CD4-positive, CD25-positive, alpha-beta regulatory T cell (primary cell): ENCODE measurements around the gene INMT. TPM values are rescaled to one million over a fixed set of nuclear protein-coding genes. Genes with fewer than 3 reads are reported as not detected.

Experiments
- ATAC-seq, 2 donors: fragments of 150-1000 bp; cut with Tn5 transposase; one replicate each; pipeline ENCODE4 v1.10.0; 2021; ENCODE audit warnings: low read depth in 2 of 2, moderate number of reproducible peaks in 2 of 2, moderate library complexity in 1 of 2
- DNase-seq, 3 donors: peaks; one replicate each; pipeline versions ENCODE4 v3.0.0 to v3.0.0-alpha.2; 2012 to 2022; ENCODE audit warnings: mixed read lengths in 1 of 3
- H3K27ac ChIP-seq: one replicate; pipeline ENCODE4 v1.7.0; 2013; ENCODE audit warnings: mild to moderate bottlenecking, low read length; ENCODE audit not compliant: insufficient read depth, poor library complexity, severe bottlenecking
- H3K27me3 ChIP-seq: one replicate; pipeline ENCODE4 v1.7.0; 2013; ENCODE audit warnings: low read length; ENCODE audit not compliant: control insufficient read depth, insufficient read depth
- H3K36me3 ChIP-seq: one replicate; pipeline ENCODE4 v1.7.0; 2013; ENCODE audit warnings: mild to moderate bottlenecking, low read length, moderate library complexity; ENCODE audit not compliant: control insufficient read depth, insufficient read depth
- H3K4me1 ChIP-seq: 2 replicates; pipeline ENCODE4 v1.7.0; 2013; ENCODE audit warnings: mild to moderate bottlenecking, low read length; ENCODE audit not compliant: insufficient read depth, control insufficient read depth, poor library complexity, severe bottlenecking
- H3K4me3 ChIP-seq: one replicate; pipeline ENCODE4 v1.7.0; 2013; ENCODE audit warnings: low read depth, mild to moderate bottlenecking, low read length, moderate library complexity
- H3K9me3 ChIP-seq, 2 experiments: 1 replicate in 1 of 2; 2 replicates in 1 of 2; pipeline ENCODE4 v1.7.0; 2013; ENCODE audit warnings: low read length in 2 of 2, mild to moderate bottlenecking in 1 of 2, moderate library complexity in 1 of 2; ENCODE audit not compliant: control insufficient read depth in 2 of 2
- H3K27ac Mint-ChIP-seq, 3 donors: one replicate each; pipeline ENCODE4 v1.8.0; 2020 to 2022; ENCODE audit warnings: mild to moderate bottlenecking in 3 of 3, mixed read lengths in 3 of 3, moderate library complexity in 2 of 3
- H3K27me3 Mint-ChIP-seq: one replicate; pipeline ENCODE4 v1.8.0; 2022; ENCODE audit warnings: mild to moderate bottlenecking, mixed read lengths
- H3K36me3 Mint-ChIP-seq: one replicate; pipeline ENCODE4 v1.8.0; 2020; ENCODE audit warnings: mixed read lengths
- H3K4me1 Mint-ChIP-seq, 4 donors: one replicate each; pipeline ENCODE4 v1.8.0; 2020 to 2022; ENCODE audit warnings: mixed read lengths in 4 of 4, mild to moderate bottlenecking in 1 of 4
- H3K4me3 Mint-ChIP-seq, 4 donors: one replicate each; pipeline ENCODE4 v1.8.0; 2020 to 2022; ENCODE audit warnings: mild to moderate bottlenecking in 4 of 4, mixed read lengths in 4 of 4, moderate library complexity in 3 of 4
- H3K9me3 Mint-ChIP-seq, 7 donors: one replicate each; pipeline ENCODE4 v1.8.0; 2020 to 2022; ENCODE audit warnings: mixed read lengths in 7 of 7, mild to moderate bottlenecking in 3 of 7, moderate library complexity in 2 of 7
- polyA plus RNA-seq, 4 donors: library from polyadenylated mRNA; unstranded; fragments of 300-500 nt; fragmentation: Illumina TruSeq; gene quantifications; one replicate each; pipeline ENCODE4 v1.2.3, GENCODE V29; 2021
- total RNA-seq: library from RNA; stranded (reverse); gene quantifications from one replicate; pipeline ENCODE4 v1.2.3, GENCODE V29; 2022

Gene INMT
- total and polyA plus RNA-seq, 5 donors from 2014 or later, result 0.14 to 0.16 TPM; not detected in 3

DNA sequence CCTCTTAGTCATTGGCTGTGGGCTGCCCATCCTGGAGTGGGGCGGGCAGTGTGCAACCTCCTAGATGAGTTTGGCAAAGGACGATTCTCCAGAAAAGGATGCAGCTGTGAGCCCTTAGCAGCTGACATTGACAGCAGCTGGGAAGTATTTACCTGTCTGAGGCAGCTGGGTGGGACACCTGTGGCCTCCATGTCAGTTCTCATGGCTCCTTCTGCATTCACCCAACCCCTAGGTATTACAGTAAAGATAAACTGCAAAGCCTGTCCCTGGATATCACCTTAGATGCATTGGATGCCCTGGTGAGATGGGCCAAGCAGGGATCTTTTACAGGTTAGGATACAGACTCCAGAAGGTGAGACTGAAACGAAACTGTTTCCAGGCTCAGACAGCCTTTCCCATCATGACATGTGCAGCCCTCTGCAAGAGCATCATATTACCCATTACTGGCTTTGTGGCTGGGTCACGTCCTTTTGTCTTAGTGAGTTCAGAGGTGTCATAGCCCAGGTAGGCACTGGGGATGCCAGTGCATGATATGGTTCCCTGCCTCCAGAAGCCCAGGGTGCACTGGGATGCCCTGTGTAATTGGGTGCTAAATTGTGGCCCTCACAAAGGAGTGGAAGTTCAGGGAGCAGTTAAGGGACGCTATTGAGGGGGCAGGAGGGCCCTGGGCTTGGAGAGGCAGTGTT is 48.2 kb downstream of the INMT start:
- Mint-ChIP-seq H3K4me1 (peaks cover 0 to 13% (median 5%) of the 10 kb centered on the region in 4 donors), H3K27ac (no peak overlapping the region), H3K4me3 (no peak overlapping the region), H3K9me3 (no peaks in the 10 kb centered on the region), H3K36me3 (no peaks in the 10 kb centered on the region), H3K27me3 (no peaks in the 10 kb centered on the region)
- DNase-seq (no peak), ATAC-seq (no peak)
- Histone ChIP-seq H3K36me3 (no peaks in the 10 kb centered on the region), H3K27me3 (no peaks in the 10 kb centered on the region), H3K4me3 (no peak overlapping the region), H3K4me1 (no peaks in the 10 kb centered on the region), H3K27ac (no peak overlapping the region), H3K9me3 (no peaks in the 10 kb centered on the region)

DNA sequence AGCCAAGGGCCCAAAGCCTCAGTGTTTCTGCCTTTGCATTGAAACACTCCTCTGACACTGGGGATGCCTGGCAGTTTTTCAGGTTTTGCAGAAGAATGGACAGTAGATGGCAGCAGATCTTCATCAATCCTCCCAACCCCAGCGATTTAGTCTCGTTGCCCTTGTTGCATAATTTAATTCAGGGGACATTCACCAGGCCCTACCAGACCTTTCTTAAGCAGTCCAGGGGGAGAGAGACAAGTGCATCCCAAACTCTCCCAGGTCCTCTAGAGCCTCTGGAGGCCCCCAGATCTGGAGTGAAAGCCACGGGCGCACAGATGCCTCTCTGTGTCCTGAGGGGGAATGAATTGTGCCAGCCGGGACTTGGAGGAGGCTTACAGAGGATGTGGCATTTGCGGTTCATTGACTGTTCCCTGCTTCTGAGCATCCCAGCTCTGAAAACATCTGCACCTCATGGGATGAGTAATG is 48.9 kb downstream of the INMT start:
- Histone ChIP-seq H3K27ac (no peak overlapping the region), H3K9me3 (no peaks in the 10 kb centered on the region), H3K4me1 (no peaks in the 10 kb centered on the region), H3K36me3 (no peaks in the 10 kb centered on the region), H3K4me3 (no peak overlapping the region), H3K27me3 (no peaks in the 10 kb centered on the region)
- DNase-seq, result peak in 2 of 3 donors; percentile 36 to 59
- peak in 1 of 2 donors; percentile 42 for ATAC-seq
- peaks cover 0 to 13% (median 5%) of the 10 kb centered on the region in 4 donors for H3K4me1 Mint-ChIP-seq
- no peaks in the 10 kb centered on the region for H3K36me3 Mint-ChIP-seq
- H3K4me3 Mint-ChIP-seq, result no peak overlapping the region
- H3K27ac Mint-ChIP-seq, result no peak overlapping the region
- no peaks in the 10 kb centered on the region for H3K9me3 Mint-ChIP-seq
- no peaks in the 10 kb centered on the region for H3K27me3 Mint-ChIP-seq

DNA sequence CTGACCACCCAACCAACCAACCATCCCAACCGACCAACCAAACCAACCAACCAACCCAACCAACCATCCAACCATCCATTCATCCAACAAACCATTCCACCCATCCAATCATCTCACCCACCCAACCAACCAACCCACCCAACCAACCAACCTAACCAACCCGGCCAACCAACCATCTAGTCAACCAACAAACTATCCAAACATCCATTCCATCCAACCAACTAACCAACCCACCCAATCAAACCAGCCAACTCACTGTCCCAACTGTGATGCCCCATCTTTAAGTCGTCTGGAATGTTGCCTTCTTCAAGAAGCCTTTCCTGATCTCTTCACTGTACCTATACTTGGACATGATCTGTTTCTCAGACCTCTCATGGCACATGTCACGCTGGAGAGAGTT is 50.9 kb downstream of the INMT start:
- peak overlapping the region in 2 of 3 donors; percentile 3 for H3K27ac Mint-ChIP-seq
- no peaks in the 10 kb centered on the region for H3K27me3 Mint-ChIP-seq
- no peaks in the 10 kb centered on the region for H3K36me3 Mint-ChIP-seq
- H3K4me3 Mint-ChIP-seq, result no peak overlapping the region
- Histone ChIP-seq H3K36me3 (no peaks in the 10 kb centered on the region), H3K27me3 (no peaks in the 10 kb centered on the region), H3K4me3 (no peak overlapping the region), H3K27ac (no peak overlapping the region), H3K9me3 (no peaks in the 10 kb centered on the region), H3K4me1 (no peaks in the 10 kb centered on the region)
- ATAC-seq (no peak), DNase-seq (no peak)
- H3K9me3 Mint-ChIP-seq, result no peaks in the 10 kb centered on the region
- no peaks in the 10 kb centered on the region for H3K4me1 Mint-ChIP-seq

DNA sequence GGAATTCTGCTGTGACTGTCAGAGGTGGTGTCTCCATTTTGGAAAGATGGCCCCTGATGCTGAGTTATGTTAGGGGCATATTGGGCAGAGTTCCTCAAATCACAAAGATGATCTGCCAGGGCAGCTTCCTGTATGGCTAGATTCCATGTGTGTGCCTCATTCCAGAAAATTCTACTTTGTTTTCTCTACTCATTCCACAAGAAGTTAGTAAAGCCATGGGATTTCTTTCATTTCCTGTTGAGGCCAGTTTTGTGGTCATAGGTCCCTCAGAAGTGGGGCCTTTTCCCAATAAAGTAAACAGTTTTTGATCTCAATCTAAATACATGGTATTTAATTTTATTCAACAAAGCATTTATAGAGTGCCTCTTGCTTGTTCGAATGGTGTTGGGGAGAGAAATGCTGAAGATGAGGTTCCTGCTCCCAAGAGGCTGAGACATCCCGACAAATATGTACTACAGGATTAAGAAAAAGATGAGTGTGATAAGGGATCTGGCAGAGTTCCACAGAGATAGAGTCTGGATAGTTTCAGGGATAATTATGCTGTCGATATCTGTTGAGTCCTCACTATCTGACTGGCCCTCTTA is 52.2 kb downstream of the INMT start:
- Histone ChIP-seq H3K4me1 (no peaks in the 10 kb centered on the region), H3K9me3 (no peaks in the 10 kb centered on the region), H3K4me3 (no peak overlapping the region), H3K36me3 (no peaks in the 10 kb centered on the region), H3K27me3 (no peaks in the 10 kb centered on the region), H3K27ac (no peak overlapping the region)
- peak overlapping the region in 1 of 3 donors; percentile 15 for H3K27ac Mint-ChIP-seq
- H3K4me1 Mint-ChIP-seq, result no peaks in the 10 kb centered on the region
- H3K27me3 Mint-ChIP-seq, result no peaks in the 10 kb centered on the region
- no peaks in the 10 kb centered on the region for H3K9me3 Mint-ChIP-seq
- DNase-seq (no peak), ATAC-seq (no peak)
- H3K4me3 Mint-ChIP-seq, result no peak overlapping the region
- H3K36me3 Mint-ChIP-seq, result no peaks in the 10 kb centered on the region

DNA sequence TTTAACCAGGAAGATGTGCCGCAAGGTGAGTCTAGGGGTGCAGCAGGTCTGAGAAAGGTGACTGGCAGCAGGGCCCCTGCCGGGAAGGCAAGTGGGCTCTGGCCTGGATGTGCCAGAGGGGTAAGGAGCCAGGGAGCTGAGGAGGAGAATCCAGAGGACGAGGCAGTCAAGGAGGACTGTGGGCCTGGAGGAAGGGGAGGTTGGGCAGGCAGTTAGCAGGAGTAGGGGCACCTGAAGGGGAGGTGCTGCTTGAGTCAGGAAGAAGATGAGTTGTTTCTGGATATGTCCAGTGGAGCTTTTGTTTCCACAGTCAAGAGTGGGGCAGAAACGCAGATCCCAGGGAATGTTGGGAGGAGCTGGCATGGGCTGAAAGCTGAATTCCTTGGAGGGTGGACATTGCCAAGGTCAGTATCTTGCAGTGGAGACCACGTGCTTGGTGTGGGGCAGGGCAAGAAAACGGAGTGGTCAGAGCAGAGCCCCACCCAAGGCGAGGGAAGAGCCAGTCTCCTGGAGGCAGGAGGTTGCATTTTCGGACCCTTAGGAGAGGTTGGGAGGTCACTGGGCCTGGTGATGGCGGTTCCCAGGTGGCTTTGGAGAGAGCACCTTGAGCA is 53.3 kb downstream of the INMT start:
- H3K9me3 Mint-ChIP-seq, result no peaks in the 10 kb centered on the region
- H3K4me1 Mint-ChIP-seq, result peaks cover 0 to 2% (median 0%) of the 10 kb centered on the region in 4 donors
- Histone ChIP-seq H3K36me3 (no peaks in the 10 kb centered on the region), H3K27ac (no peak overlapping the region), H3K4me3 (no peak overlapping the region), H3K27me3 (no peaks in the 10 kb centered on the region), H3K4me1 (no peaks in the 10 kb centered on the region), H3K9me3 (no peaks in the 10 kb centered on the region)
- DNase-seq (no peak), ATAC-seq (no peak)
- H3K27me3 Mint-ChIP-seq, result no peaks in the 10 kb centered on the region
- peak overlapping the region in 1 of 3 donors; percentile 15 for H3K27ac Mint-ChIP-seq
- H3K36me3 Mint-ChIP-seq, result no peaks in the 10 kb centered on the region
- no peak overlapping the region for H3K4me3 Mint-ChIP-seq

DNA sequence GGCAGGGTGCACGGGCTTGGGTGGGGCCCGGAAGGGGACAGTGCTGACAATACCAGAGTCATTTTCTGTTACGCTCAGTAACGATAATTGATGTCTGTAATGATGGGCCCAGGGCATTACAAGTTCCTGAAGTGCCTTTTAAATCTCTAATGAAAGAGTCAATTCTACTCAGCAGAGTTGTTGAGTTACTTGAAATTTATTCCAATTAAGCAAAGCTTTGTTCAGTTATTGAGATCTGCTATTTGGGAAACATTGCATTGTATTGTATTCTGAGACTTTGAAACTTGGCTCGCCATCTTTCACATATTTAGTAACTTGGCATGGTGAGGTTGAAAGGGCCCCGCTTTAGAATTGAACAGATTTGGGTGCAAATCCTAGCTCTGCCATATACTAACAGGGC is 54.0 kb downstream of the INMT start:
- Histone ChIP-seq H3K9me3 (no peaks in the 10 kb centered on the region), H3K27me3 (no peaks in the 10 kb centered on the region), H3K27ac (no peak overlapping the region), H3K4me1 (no peaks in the 10 kb centered on the region), H3K36me3 (no peaks in the 10 kb centered on the region), H3K4me3 (no peak overlapping the region)
- Mint-ChIP-seq H3K4me3 (no peak overlapping the region), H3K36me3 (no peaks in the 10 kb centered on the region), H3K27ac (no peak overlapping the region), H3K9me3 (no peaks in the 10 kb centered on the region), H3K4me1 (peaks cover 0 to 2% (median 0%) of the 10 kb centered on the region in 4 donors), H3K27me3 (no peaks in the 10 kb centered on the region)
- no peak for DNase-seq
- no peak for ATAC-seq
